ENCODE measurements around the gene EPN3.

DNA sequence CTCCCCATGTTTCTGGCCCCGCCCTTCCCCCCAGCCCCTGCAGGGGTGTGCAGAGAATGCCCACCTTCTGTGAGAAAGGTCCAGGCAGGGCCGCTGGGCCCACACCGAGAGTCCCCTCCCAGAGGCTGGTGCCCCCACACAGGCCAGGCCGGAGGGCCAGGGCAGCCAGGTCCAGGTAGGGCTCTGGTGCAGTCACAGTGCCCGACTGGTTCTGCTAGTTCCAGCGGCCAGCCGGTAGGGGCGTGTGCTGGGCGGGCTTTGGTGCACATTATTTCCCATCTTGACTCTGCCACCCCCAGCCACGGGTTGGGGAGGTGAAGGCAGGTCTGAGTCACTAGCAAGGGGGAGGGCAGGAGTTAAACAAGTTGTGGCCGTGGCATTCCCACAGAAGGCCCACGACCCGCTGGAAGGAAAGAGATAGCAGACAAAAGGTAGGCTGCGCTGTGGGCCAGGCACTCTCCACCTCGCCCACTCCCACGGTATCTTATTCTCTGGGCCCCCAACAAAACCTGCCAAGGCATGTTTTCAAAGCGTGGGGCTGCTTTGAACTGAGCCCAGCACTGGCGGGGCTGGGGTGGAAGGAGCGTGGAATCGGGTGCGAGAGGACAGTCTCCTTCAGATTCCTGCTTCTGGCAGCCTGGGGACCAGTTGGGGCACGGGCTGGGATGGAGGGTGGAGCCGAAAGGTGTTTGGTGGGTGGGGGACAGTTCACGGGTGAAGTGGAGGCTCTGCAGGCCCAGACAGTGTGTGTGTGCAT is 1.9 kb downstream of the EPN3 start:
- TF ChIP-seq POLR2A (IDR thresholded peaks at IDR 0.05) (peak in 2 of 4 donors; percentile 7 to 19), POLR2AphosphoS5 (IDR thresholded peaks at IDR 0.05) (peak in 2 of 3 donors; percentile 84 to 88), EP300 (IDR thresholded peaks at IDR 0.05) (no peak)
- TF ChIP-seq, protein P1, sequence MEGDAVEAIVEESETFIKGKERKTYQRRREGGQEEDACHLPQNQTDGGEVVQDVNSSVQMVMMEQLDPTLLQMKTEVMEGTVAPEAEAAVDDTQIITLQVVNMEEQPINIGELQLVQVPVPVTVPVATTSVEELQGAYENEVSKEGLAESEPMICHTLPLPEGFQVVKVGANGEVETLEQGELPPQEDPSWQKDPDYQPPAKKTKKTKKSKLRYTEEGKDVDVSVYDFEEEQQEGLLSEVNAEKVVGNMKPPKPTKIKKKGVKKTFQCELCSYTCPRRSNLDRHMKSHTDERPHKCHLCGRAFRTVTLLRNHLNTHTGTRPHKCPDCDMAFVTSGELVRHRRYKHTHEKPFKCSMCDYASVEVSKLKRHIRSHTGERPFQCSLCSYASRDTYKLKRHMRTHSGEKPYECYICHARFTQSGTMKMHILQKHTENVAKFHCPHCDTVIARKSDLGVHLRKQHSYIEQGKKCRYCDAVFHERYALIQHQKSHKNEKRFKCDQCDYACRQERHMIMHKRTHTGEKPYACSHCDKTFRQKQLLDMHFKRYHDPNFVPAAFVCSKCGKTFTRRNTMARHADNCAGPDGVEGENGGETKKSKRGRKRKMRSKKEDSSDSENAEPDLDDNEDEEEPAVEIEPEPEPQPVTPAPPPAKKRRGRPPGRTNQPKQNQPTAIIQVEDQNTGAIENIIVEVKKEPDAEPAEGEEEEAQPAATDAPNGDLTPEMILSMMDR (IDR thresholded peaks at IDR 0.05), result peak in 4 of 7 experiments; percentile 15 to 57 (median 34)
